SK-N-SH (cell line): Measurements from ENCODE around the gene POLE3. TPM values are rescaled to one million over a fixed set of nuclear protein-coding genes. Genes with fewer than 3 reads are reported as not detected.

Experiments used
- CTCF ChIA-PET: fragments of 300-600, 350-600 bp; formaldehyde crosslinking; extraction: SDS; loops from one replicate; lab custom pipeline; 2021; lab: Yijun Ruan, JAX
- POLR2A ChIA-PET: fragments of 350-600 bp; sonication (Branson Sonifier 250); formaldehyde crosslinking; extraction: SDS; loops from one replicate; lab custom pipeline; 2020; ENCODE audit warnings: antibody characterized with exemption, inconsistent platforms; lab: Yijun Ruan, JAX
- DNase-seq: peaks from one replicate; pipeline ENCODE4 v3.0.0; 2012
- H2AFZ ChIP-seq: fragments of 200-600 bp; sonication (generic); 2 replicates; pipeline ENCODE4 v1.8.1; 2016; ENCODE audit warnings: antibody characterized with exemption, mild to moderate bottlenecking, low read depth
- H3F3A ChIP-seq: fragments of 200-600 bp; sonication (generic); replicated peaks from 2 replicates; pipeline ENCODE3; 2016; ENCODE audit warnings: antibody characterized with exemption, mild to moderate bottlenecking; ENCODE audit not compliant: insufficient read depth
- H3K27ac ChIP-seq, 2 experiments: fragments of 200-500 bp in 1 of 2; fragments of 200-600 bp in 1 of 2; sonication (Bioruptor generic) in 1 of 2; sonication (generic), shearing (Covaris generic) in 1 of 2; 2 replicates each; pipeline versions ENCODE4 v1.5.1 to v1.6.1; 2014 to 2016; ENCODE audit warnings: low read depth in 2 of 2, inconsistent platforms in 1 of 2, low read length in 1 of 2, mild to moderate bottlenecking in 1 of 2, mixed read lengths in 1 of 2
- H3K27me3 ChIP-seq: fragments of 200-600 bp; sonication (generic), shearing (Covaris generic); 2 replicates; pipeline ENCODE4 v1.6.1; 2016; ENCODE audit warnings: mixed run types; ENCODE audit not compliant: insufficient read depth
- H3K36me3 ChIP-seq, 2 experiments: fragments of 200-500 bp in 1 of 2; fragments of 200-600 bp in 1 of 2; sonication (Bioruptor generic) in 1 of 2; sonication (generic) in 1 of 2; replicated peaks in 1 of 2; 2 replicates each; pipeline versions ENCODE3 to v1.5.1; 2014 to 2016; ENCODE audit warnings: low read length in 1 of 2, mild to moderate bottlenecking in 1 of 2; ENCODE audit not compliant: insufficient read depth in 2 of 2, control insufficient read depth in 1 of 2
- H3K4me1 ChIP-seq, 2 experiments: fragments of 200-500 bp in 1 of 2; fragments of 200-600 bp in 1 of 2; sonication (Bioruptor generic) in 1 of 2; sonication (generic), shearing (Covaris generic) in 1 of 2; 2 replicates each; pipeline versions ENCODE4 v1.5.1 to v1.6.1; 2014 to 2016; ENCODE audit warnings: low read depth in 1 of 2, low read length in 1 of 2, mixed run types in 1 of 2; ENCODE audit not compliant: insufficient read depth in 2 of 2, control insufficient read depth in 1 of 2
- H3K4me2 ChIP-seq: fragments of 200-600 bp; sonication (generic), shearing (Covaris generic); 2 replicates; pipeline ENCODE4 v1.6.1; 2017; ENCODE audit warnings: mixed run types
- H3K4me3 ChIP-seq, 2 experiments: fragments of 200-500 bp in 1 of 2; fragments of 200-600 bp in 1 of 2; sonication (Bioruptor generic) in 1 of 2; sonication (generic), shearing (Covaris generic) in 1 of 2; 2 replicates each; pipeline versions ENCODE4 v1.5.1 to v1.8.1; 2014 to 2016; ENCODE audit warnings: low read depth in 2 of 2, inconsistent platforms in 1 of 2, low read length in 1 of 2, mild to moderate bottlenecking in 1 of 2, mixed read lengths in 1 of 2, moderate library complexity in 1 of 2
- H3K79me2 ChIP-seq: fragments of 200-600 bp; sonication (generic); 2 replicates; pipeline ENCODE4 v1.8.1; 2017; ENCODE audit warnings: mild to moderate bottlenecking; ENCODE audit not compliant: insufficient read depth
- H3K9ac ChIP-seq: fragments of 200-600 bp; sonication (generic); 2 replicates; pipeline ENCODE4 v1.6.1; 2017; ENCODE audit warnings: mixed run types
- H3K9me2 ChIP-seq: fragments of 200-600 bp; sonication (generic); 2 replicates; pipeline ENCODE4 v1.6.1; 2017; ENCODE audit warnings: mixed run types
- H3K9me3 ChIP-seq: fragments of 200-600 bp; sonication (generic); 2 replicates; pipeline ENCODE4 v1.6.1; 2017; ENCODE audit warnings: mixed run types, mild to moderate bottlenecking, moderate library complexity
- H4K20me1 ChIP-seq: fragments of 200-600 bp; sonication (generic); 2 replicates; pipeline ENCODE4 v1.6.1; 2017; ENCODE audit warnings: mild to moderate bottlenecking, mixed run types; ENCODE audit not compliant: insufficient read depth
- CHD2 ChIP-seq: fragments of 150-350 bp; IDR thresholded peaks from 2 replicates; pipeline ENCODE4 v1.6.1; 2018; ENCODE audit warnings: low read length; ENCODE audit not compliant: partially characterized antibody
- ELF1 ChIP-seq: IDR thresholded peaks from 2 replicates; pipeline ENCODE4 v1.4.0; 2012
- EP300 ChIP-seq, 2 experiments: IDR thresholded peaks; 2 replicates each; pipeline versions ENCODE4 v1.4.0 to v1.6.1; 2012; ENCODE audit warnings: borderline replicate concordance in 1 of 2, low read depth in 1 of 2, low read length in 1 of 2
- FOSL2 ChIP-seq: IDR thresholded peaks from 2 replicates; pipeline ENCODE4 v1.4.0; 2012; ENCODE audit warnings: low read depth, mild to moderate bottlenecking, moderate library complexity, borderline replicate concordance
- FOXJ3 ChIP-seq: sonication (generic); formaldehyde crosslinking; IDR thresholded peaks from 2 replicates; pipeline ENCODE4 v1.5.1; 2020; ENCODE audit warnings: mild to moderate bottlenecking, missing genetic modification reagents
- GABPA ChIP-seq: IDR thresholded peaks from 2 replicates; pipeline ENCODE4 v1.4.0; 2012; ENCODE audit warnings: low read depth, mild to moderate bottlenecking
- MEF2A ChIP-seq: IDR thresholded peaks from 2 replicates; pipeline ENCODE4 v1.4.0; 2012; ENCODE audit warnings: low read depth, borderline replicate concordance
- MXI1 ChIP-seq: IDR thresholded peaks from 2 replicates; pipeline ENCODE4 v1.6.1; 2012; ENCODE audit warnings: mild to moderate bottlenecking, low read depth, low read length, improper control_type of control experiment
- NRF1 ChIP-seq: IDR thresholded peaks from 2 replicates; pipeline ENCODE4 v1.6.1; 2012; ENCODE audit warnings: low read depth, mild to moderate bottlenecking, low read length
- POLR2AphosphoS5 ChIP-seq: IDR thresholded peaks from 2 replicates; pipeline ENCODE4 v1.6.1; 2012; ENCODE audit warnings: low read depth, low read length
- RAD21 ChIP-seq: IDR thresholded peaks from 2 replicates; pipeline ENCODE4 v1.6.1; 2012; ENCODE audit warnings: mild to moderate bottlenecking, low read length
- RCOR1 ChIP-seq: fragments of 150-350 bp; IDR thresholded peaks from 2 replicates; pipeline ENCODE4 v1.6.1; 2017; ENCODE audit warnings: antibody characterized with exemption, low read length
- RFX5 ChIP-seq: IDR thresholded peaks from 2 replicates; pipeline ENCODE4 v1.6.1; 2012; ENCODE audit warnings: mild to moderate bottlenecking, improper control_type of control experiment, low read length
- RXRA ChIP-seq: IDR thresholded peaks from 2 replicates; pipeline ENCODE4 v1.4.0; 2012; ENCODE audit warnings: low read depth, mild to moderate bottlenecking, borderline replicate concordance
- SIN3A ChIP-seq: IDR thresholded peaks from 2 replicates; pipeline ENCODE4 v1.6.1; 2012; ENCODE audit warnings: low read depth, mild to moderate bottlenecking, low read length, moderate library complexity, borderline replicate concordance
- SMC3 ChIP-seq: IDR thresholded peaks from 2 replicates; pipeline ENCODE4 v1.6.1; 2012; ENCODE audit warnings: low read depth, low read length, improper control_type of control experiment
- TAF1 ChIP-seq: IDR thresholded peaks from 2 replicates; pipeline ENCODE4 v1.6.1; 2012; ENCODE audit warnings: low read depth, mild to moderate bottlenecking, low read length, moderate library complexity, borderline replicate concordance
- TEAD4 ChIP-seq: IDR thresholded peaks from 2 replicates; pipeline ENCODE4 v1.4.0; 2012; ENCODE audit warnings: mild to moderate bottlenecking, borderline replicate concordance; ENCODE audit not compliant: insufficient read depth
- YY1 ChIP-seq: IDR thresholded peaks from 2 replicates; pipeline ENCODE4 v1.4.0; 2012; ENCODE audit warnings: low read depth, mild to moderate bottlenecking
- WGBS: methylation state at CpG from one replicate; pipeline ENCODE4 v1.1.6; 2017; ENCODE audit warnings: low lambda C conversion rate; 5-methylcytosine and 5-hydroxymethylcytosine counted together
- polyA plus RNA-seq, 3 experiments: library from polyadenylated mRNA; depleted of rRNA; stranded (reverse); fragments of >200 nt; gene quantifications; 2 replicates each; pipeline ENCODE4 v1.2.3, GENCODE V29; 2012
- TF ChIP-seq, protein P1 (sequence below): fragments of 150-350 bp; IDR thresholded peaks from 2 replicates; pipeline ENCODE4 v1.6.1; 2016; ENCODE audit warnings: mild to moderate bottlenecking, low read depth, low read length
- TF ChIP-seq, protein P2 (sequence below): IDR thresholded peaks from 2 replicates; pipeline ENCODE4 v1.4.0; 2012; ENCODE audit warnings: low read depth, borderline replicate concordance
- TF ChIP-seq, protein P3 (sequence below): fragments of 200-600 bp; sonication (generic); IDR thresholded peaks from 2 replicates; pipeline ENCODE4 v1.6.1; 2017; ENCODE audit warnings: antibody characterized with exemption, mild to moderate bottlenecking, moderate library complexity
- TF ChIP-seq, protein P4 (sequence below): IDR thresholded peaks from 2 replicates; pipeline ENCODE4 v1.4.0; 2012; ENCODE audit warnings: low read depth

The POLE3 gene
- polyA plus RNA-seq, 1 of the 3 experiments (the other 2 are of a cell fraction): 40.1 TPM

DNA sequence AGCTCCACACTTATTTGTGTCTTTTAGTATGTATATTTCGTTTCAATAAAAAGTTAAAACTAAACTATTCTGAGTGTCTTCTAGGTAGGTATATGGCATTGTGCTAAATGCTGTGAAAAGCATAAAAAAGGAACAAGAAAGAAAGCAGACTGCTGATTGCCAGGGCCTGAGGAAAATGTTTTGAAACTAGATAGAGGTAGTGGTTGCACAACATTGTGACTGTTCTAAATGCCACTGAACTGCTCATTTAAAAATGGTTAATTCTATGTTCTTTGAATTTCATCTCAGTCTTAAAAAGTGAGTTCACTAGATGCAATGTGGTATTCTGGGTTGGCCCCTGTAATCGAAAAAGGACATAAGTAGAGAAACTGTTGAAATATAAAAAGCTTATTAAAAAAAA lies 6.8 kb downstream of the POLE3 start:
- H3K27me3 ChIP-seq: no peaks in the 10 kb centered on the region
- no peak overlapping the region for H3K9ac ChIP-seq
- H3K79me2 ChIP-seq: peaks cover 15% of the 10 kb centered on the region
- ChIA-PET POLR2A (no interaction called here), CTCF (interaction anchor here (1.0 to 14.1 kb wide), 5 partner anchors 42 to 254 kb away, joined by 3 to 145 read pairs (median 14); partner anchors contain the start of gene CDC26)
- no peak overlapping the region for H3K27ac ChIP-seq
- no peak overlapping the region for H2AFZ ChIP-seq
- WGBS: 47% methylated on average over 2 of the region's 2 CpGs
- H3K9me3 ChIP-seq: no peaks in the 10 kb centered on the region
- H4K20me1 ChIP-seq: no peaks in the 10 kb centered on the region
- no peak overlapping the region for H3K4me2 ChIP-seq
- H3F3A ChIP-seq: peaks cover 18% of the 10 kb centered on the region
- peaks cover 13 to 16% of the 10 kb centered on the region in 2 experiments for H3K36me3 ChIP-seq
- TF ChIP-seq NRF1 (no peak), FOSL2 (no peak), CHD2 (no peak), YY1 (no peak)
- H3K4me3 ChIP-seq: no peak overlapping the region
- peaks cover under 1 to 10% of the 10 kb centered on the region in 2 experiments; a peak in 1 of 4 replicates for H3K4me1 ChIP-seq
- H3K9me2 ChIP-seq: no peaks in the 10 kb centered on the region
- DNase-seq: no peak

DNA sequence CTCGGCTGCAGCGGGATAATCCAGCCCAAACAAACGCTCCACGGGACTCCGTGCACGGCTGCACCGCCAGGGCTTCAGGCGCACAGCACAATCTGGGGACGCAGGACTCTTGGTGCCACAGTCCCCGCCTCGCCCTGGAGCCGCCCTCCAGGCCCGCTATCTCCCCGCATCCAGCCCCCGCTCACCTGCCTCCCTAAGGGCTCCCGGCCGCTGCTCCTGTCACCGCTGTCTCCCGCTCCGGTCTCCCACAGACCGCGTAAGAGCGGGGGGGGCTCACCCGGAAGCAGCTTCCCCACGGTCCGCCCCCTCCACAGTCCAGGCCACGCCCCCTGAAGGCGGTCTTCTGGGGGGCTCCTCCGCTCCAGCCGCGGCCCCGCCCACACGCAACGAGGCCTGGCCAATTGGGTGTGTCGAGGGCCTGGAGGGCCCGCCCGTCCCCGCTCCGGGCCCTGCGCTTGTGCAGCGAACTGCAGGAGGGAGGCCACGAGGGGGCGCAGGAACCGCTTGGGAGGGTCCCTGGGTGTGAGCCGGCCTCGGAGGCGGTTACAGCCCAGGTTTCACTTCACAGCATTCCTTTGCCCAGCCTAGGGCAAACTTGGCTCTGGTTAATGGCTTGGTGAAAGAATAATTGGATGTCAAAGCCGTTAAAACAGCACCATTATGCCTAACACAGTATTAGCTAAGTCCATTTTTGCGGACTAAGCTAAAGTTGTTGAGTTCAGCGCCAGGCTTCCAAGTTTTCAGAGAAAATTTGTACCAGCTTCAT lies 9.3 kb downstream of the POLE3 start, which contains the start of gene ALAD:
Gene ALAD, minus strand, starts transcription at position 258 of the 766 bp plus-strand sequence. CDS start 7,725 bp downstream, outside the sequence.
- Histone ChIP-seq H3K9me2 (no peaks in the 10 kb centered on the region), H3F3A (peaks cover 6% of the 10 kb centered on the region), H3K9me3 (no peaks in the 10 kb centered on the region), H4K20me1 (no peaks in the 10 kb centered on the region), H3K9ac (peak within 1 kb of the TSS; percentile 64; the same call in 1 of the 2 replicates), H3K36me3 (no peaks in the 10 kb centered on the region), H3K27ac (peak within 1 kb of the TSS; percentile 46 to 62; a peak in 3 of 4 replicates), H3K4me1 (peaks cover 8 to 10% of the 10 kb centered on the region in 2 experiments; a peak in 1 of 4 replicates), H3K79me2 (peaks cover 6% of the 10 kb centered on the region), H3K4me3 (peak within 1 kb of the TSS; percentile 85 to 98), H3K4me2 (peak within 1 kb of the TSS; percentile 83), H2AFZ (peak within 1 kb of the TSS; percentile 97), H3K27me3 (no peaks in the 10 kb centered on the region)
- DNase-seq: peak; percentile 100
- ChIA-PET POLR2A (interaction anchor here (0.6 to 1.0 kb wide), 3 partner anchors 9 to 126 kb away, joined by 3 to 6 read pairs (median 5); partner anchors contain the start of genes C9orf43, CDC26, POLE3 and PRPF4), CTCF (interaction anchor here (0.6 to 14.1 kb wide), 25 partner anchors 9 to 281 kb away, joined by 3 to 145 read pairs (median 5); partner anchors contain the start of genes BSPRY, CDC26, PRPF4 and WDR31)
- 29% methylated on average over 4 of the region's 50 CpGs for WGBS
- TF ChIP-seq RXRA (no peak), RFX5 (no peak), NRF1 (peak; percentile 69), GABPA (peak; percentile 67), SMC3 (peak; percentile 89), EP300 (IDR thresholded peaks at IDR 0.05; ENCODE audit: borderline replicate concordance in 1 of 2, low read depth in 1 of 2, low read length in 1 of 2) (no peak), TAF1 (peak; percentile 11; the same call in 1 of the 2 replicates), TEAD4 (no peak), MEF2A (no peak), YY1 (no peak), MXI1 (peak; percentile 73), FOXJ3 (CRISPR knock-in tag) (no peak), POLR2AphosphoS5 (peak; percentile 60; the same call in 1 of the 2 replicates), RCOR1 (peak; percentile 59), ELF1 (peak; percentile 83), SIN3A (peak; percentile 52; the same call in 1 of the 2 replicates), RAD21 (peak; percentile 69)
- TF ChIP-seq, protein P1, sequence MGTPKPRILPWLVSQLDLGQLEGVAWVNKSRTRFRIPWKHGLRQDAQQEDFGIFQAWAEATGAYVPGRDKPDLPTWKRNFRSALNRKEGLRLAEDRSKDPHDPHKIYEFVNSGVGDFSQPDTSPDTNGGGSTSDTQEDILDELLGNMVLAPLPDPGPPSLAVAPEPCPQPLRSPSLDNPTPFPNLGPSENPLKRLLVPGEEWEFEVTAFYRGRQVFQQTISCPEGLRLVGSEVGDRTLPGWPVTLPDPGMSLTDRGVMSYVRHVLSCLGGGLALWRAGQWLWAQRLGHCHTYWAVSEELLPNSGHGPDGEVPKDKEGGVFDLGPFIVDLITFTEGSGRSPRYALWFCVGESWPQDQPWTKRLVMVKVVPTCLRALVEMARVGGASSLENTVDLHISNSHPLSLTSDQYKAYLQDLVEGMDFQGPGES: no peak
- TF ChIP-seq, protein P2, sequence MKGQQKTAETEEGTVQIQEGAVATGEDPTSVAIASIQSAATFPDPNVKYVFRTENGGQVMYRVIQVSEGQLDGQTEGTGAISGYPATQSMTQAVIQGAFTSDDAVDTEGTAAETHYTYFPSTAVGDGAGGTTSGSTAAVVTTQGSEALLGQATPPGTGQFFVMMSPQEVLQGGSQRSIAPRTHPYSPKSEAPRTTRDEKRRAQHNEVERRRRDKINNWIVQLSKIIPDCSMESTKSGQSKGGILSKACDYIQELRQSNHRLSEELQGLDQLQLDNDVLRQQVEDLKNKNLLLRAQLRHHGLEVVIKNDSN: no peak
- TF ChIP-seq, protein P3, sequence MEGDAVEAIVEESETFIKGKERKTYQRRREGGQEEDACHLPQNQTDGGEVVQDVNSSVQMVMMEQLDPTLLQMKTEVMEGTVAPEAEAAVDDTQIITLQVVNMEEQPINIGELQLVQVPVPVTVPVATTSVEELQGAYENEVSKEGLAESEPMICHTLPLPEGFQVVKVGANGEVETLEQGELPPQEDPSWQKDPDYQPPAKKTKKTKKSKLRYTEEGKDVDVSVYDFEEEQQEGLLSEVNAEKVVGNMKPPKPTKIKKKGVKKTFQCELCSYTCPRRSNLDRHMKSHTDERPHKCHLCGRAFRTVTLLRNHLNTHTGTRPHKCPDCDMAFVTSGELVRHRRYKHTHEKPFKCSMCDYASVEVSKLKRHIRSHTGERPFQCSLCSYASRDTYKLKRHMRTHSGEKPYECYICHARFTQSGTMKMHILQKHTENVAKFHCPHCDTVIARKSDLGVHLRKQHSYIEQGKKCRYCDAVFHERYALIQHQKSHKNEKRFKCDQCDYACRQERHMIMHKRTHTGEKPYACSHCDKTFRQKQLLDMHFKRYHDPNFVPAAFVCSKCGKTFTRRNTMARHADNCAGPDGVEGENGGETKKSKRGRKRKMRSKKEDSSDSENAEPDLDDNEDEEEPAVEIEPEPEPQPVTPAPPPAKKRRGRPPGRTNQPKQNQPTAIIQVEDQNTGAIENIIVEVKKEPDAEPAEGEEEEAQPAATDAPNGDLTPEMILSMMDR: peak; percentile 93
- TF ChIP-seq, protein P4, sequence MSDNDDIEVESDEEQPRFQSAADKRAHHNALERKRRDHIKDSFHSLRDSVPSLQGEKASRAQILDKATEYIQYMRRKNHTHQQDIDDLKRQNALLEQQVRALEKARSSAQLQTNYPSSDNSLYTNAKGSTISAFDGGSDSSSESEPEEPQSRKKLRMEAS: peak; percentile 62
